Smooth muscle cell (in vitro differentiated cells): Measurements from ENCODE around the gene APOBEC3F. TPM values are rescaled to one million over a fixed set of nuclear protein-coding genes. Genes with fewer than 3 reads are reported as not detected.
"Not testable (repeated sequence)": the region's sequence is repeated elsewhere in the genome, so short reads cannot be mapped to it uniquely, and the experiment has no call there.

Experiments
- DNase-seq: peaks from one replicate; lab custom pipeline; 2025; ENCODE audit not compliant: unreplicated experiment; lab: John Stamatoyannopoulos, UW
- H2AFZ ChIP-seq: fragments of 200-600 bp; sonication (generic); 2 replicates; pipeline ENCODE4 v1.6.0; 2016; ENCODE audit warnings: antibody characterized with exemption, low read depth, mild to moderate bottlenecking
- H3F3A ChIP-seq: fragments of 200-600 bp; sonication (generic); 2 replicates; pipeline ENCODE4 v1.6.0; 2017; ENCODE audit warnings: antibody characterized with exemption, low read depth
- H3K27ac ChIP-seq: fragments of 200-600 bp; sonication (generic); 2 replicates; pipeline ENCODE4 v1.5.1; 2016; ENCODE audit warnings: low read depth, mild to moderate bottlenecking
- H3K27me3 ChIP-seq: fragments of 200-600 bp; sonication (generic); 2 replicates; pipeline ENCODE4 v1.6.1; 2016; ENCODE audit warnings: low read depth, mild to moderate bottlenecking
- H3K36me3 ChIP-seq: fragments of 200-600 bp; sonication (generic); 2 replicates; pipeline ENCODE4 v1.5.1; 2016; ENCODE audit warnings: low read depth
- H3K4me1 ChIP-seq: fragments of 200-600 bp; sonication (generic); 2 replicates; pipeline ENCODE4 v1.5.1; 2016; ENCODE audit warnings: low read depth
- H3K4me2 ChIP-seq: fragments of 200-600 bp; sonication (generic); 2 replicates; pipeline ENCODE4 v1.6.0; 2016; ENCODE audit warnings: mild to moderate bottlenecking
- H3K4me3 ChIP-seq: fragments of 200-600 bp; sonication (generic); 2 replicates; pipeline ENCODE4 v1.5.1; 2016; ENCODE audit warnings: mild to moderate bottlenecking
- H3K79me2 ChIP-seq: fragments of 200-600 bp; sonication (generic); 2 replicates; pipeline ENCODE4 v1.6.0; 2016; ENCODE audit warnings: low read depth, mild to moderate bottlenecking
- H3K9ac ChIP-seq: fragments of 200-600 bp; sonication (generic); 2 replicates; pipeline ENCODE4 v1.6.0; 2016; ENCODE audit warnings: low read depth
- H3K9me3 ChIP-seq: fragments of 200-600 bp; sonication (generic); replicated peaks from 2 replicates; pipeline ENCODE4 v1.5.1; 2016; ENCODE audit warnings: low read depth
- H4K20me1 ChIP-seq: fragments of 200-600 bp; sonication (generic); 2 replicates; pipeline ENCODE4 v1.6.0; 2016; ENCODE audit warnings: low read depth
- CTCF ChIP-seq: fragments of 200-600 bp; sonication (generic); IDR thresholded peaks from 2 replicates; pipeline ENCODE4 v1.5.1; 2017; ENCODE audit warnings: borderline replicate concordance, mild to moderate bottlenecking, antibody characterized with exemption; ENCODE audit not compliant: insufficient read depth, poor library complexity, severe bottlenecking
- WGBS: methylation state at CpG from one replicate; pipeline ENCODE4 v1.1.7; 2016; ENCODE audit warnings: low lambda C conversion rate; 5-methylcytosine and 5-hydroxymethylcytosine counted together
- polyA plus RNA-seq: library from polyadenylated mRNA; unstranded; fragments of >200 nt; fragmentation: Nextera tagmentation; extraction: Ambion mirVana; gene quantifications from 2 replicates; pipeline ENCODE4 v1.2.1, GENCODE V29; 2016
- total RNA-seq: library from RNA; depleted of rRNA; stranded (reverse); fragments of >200 nt; gene quantifications from 2 replicates; pipeline ENCODE4 v1.2.3, GENCODE V29; 2014

APOBEC3F gene
- total and polyA plus RNA-seq, 2 experiments from 2014 or later = 1.3 to 8.2 TPM

DNA sequence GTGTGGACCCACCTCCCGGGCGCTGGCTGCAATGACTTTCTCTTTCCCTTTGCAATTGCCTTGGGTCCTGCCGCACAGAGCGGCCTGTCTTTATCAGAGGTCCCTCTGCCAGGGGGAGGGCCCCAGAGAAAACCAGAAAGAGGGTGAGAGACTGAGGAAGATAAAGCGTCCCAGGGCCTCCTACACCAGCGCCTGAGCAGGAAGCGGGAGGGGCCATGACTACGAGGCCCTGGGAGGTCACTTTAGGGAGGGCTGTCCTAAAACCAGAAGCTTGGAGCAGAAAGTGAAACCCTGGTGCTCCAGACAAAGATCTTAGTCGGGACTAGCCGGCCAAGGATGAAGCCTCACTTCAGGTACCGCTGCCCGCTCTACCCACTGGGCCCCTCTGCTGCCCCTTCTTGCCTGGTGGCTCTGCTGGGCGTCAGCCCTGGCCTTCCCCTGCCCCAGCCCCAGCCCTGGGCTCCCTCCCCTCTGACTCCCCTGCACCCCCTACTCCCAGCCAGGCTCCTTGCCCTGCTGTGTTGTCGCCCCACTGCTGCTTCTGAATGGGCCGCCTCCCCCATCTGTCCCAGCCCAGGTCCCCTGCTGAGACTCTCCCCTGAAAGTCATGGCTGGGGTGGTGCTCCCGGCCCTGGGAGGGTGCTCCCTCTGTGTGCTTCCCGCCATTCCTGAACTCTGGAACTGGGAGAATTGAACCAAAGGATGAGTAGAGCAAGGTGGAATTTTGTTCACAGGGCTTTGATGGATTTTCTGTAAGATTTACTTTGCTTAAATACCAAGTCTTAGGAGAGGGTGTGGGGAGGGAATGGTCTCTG lies 36.6 kb downstream of the APOBEC3F start, which contains the start of gene APOBEC3G:
TSS of gene APOBEC3G (plus strand) at position 250 of the 815 bp plus-strand sequence. CDS start at position 337, 87 bp downstream.
- WGBS = 39% methylated on average over 11 of the region's 17 CpGs
- not testable (repeated sequence) for H3K27me3 ChIP-seq, H3K79me2 ChIP-seq, H4K20me1 ChIP-seq, H3K27ac ChIP-seq, H3K9ac ChIP-seq, H3K4me1 ChIP-seq, H3K9me3 ChIP-seq, DNase-seq, H3K36me3 ChIP-seq, H3F3A ChIP-seq
- peak within 1 kb of the TSS; percentile 79 for H3K4me2 ChIP-seq
- peak within 1 kb of the TSS; percentile 44 for H3K4me3 ChIP-seq
- H2AFZ ChIP-seq = peak within 1 kb of the TSS; percentile 72

GRCh38 chr22:39077912-39078311 lies 37.2 kb downstream of the APOBEC3F start:
- 97% methylated on average over 12 of the region's 12 CpGs for WGBS
- H3K27ac ChIP-seq = not testable (repeated sequence)

DNA sequence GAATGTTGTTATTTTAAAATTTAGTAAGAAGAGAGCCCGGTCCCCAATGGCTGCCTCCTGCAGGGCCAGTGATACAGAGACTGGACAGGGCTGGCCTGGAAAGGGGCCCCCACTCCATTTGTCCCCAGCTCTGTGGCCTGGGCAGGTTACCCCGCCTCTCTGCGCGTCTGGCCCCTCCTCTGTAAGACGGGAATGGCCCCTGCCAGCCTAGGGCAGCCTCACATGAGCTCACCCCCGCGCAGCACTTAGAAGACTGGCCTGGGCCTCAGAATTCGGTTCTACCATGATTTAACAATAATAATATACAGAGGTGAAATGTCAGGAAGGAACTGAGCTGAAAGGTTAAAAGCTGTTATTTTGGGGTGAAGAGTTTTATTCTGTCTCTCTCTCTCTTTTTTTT lies 37.7 kb downstream of the APOBEC3F start:
- H3K4me2 ChIP-seq = no peak overlapping the region
- no peaks in the 10 kb centered on the region for H3K79me2 ChIP-seq
- no peak overlapping the region for H2AFZ ChIP-seq
- H3K4me1 ChIP-seq = no peaks in the 10 kb centered on the region
- no peak overlapping the region for H3K27ac ChIP-seq
- H3F3A ChIP-seq = no peaks in the 10 kb centered on the region
- no peak overlapping the region for H3K4me3 ChIP-seq
- no peaks in the 10 kb centered on the region for H3K27me3 ChIP-seq
- 90% methylated on average over 8 of the region's 8 CpGs for WGBS
- no peaks in the 10 kb centered on the region for H3K9me3 ChIP-seq
- no peak for TF ChIP-seq CTCF
- H3K36me3 ChIP-seq = no peaks in the 10 kb centered on the region
- no peak overlapping the region for H3K9ac ChIP-seq
- DNase-seq = no peak
- H4K20me1 ChIP-seq = no peaks in the 10 kb centered on the region

More at GRCh38 chr22:39077912-39078311, 37.2 kb downstream of the APOBEC3F start:
- H4K20me1 ChIP-seq, H3K9me3 ChIP-seq, H3K27me3 ChIP-seq, H2AFZ ChIP-seq, H3K36me3 ChIP-seq, H3F3A ChIP-seq, H3K4me3 ChIP-seq, DNase-seq, H3K4me1 ChIP-seq, H3K4me2 ChIP-seq, H3K9ac ChIP-seq, H3K79me2 ChIP-seq: not testable (repeated sequence)

DNA sequence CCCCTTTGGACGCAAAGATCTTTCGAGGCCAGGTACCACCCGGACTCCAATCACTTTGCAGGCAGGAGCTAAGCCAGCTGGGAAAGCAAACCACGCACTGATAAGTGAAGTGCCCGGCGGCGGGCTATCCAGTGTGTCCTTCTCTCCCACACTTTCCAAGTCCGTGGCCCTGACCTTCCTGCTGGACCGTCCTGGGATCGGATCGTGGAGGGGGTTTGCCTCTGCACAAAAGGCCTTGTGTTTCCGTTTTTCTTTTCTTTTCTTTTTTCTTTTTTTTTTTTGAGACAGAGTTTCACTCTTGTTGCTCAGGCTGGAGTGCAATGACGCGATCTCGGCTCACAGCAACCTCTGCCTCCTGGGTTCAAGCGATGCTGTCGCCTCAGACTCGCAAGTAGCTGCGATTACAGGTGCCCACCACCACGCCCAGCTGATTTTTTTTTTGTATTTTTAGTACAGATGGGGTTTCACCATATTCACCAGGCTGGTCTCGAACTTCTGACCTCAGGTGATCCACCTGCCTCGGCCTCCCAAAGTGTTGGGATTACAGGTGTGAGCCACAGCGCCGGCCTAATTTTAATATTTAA lies 38.5 kb downstream of the APOBEC3F start:
- H3K9me3 ChIP-seq, H2AFZ ChIP-seq, H3K27ac ChIP-seq, H3K4me2 ChIP-seq, H3F3A ChIP-seq, H3K36me3 ChIP-seq, DNase-seq, H4K20me1 ChIP-seq, H3K4me1 ChIP-seq, H3K9ac ChIP-seq, H3K4me3 ChIP-seq, H3K27me3 ChIP-seq, H3K79me2 ChIP-seq: not testable (repeated sequence)
- WGBS = 96% methylated on average over 24 of the region's 24 CpGs

DNA sequence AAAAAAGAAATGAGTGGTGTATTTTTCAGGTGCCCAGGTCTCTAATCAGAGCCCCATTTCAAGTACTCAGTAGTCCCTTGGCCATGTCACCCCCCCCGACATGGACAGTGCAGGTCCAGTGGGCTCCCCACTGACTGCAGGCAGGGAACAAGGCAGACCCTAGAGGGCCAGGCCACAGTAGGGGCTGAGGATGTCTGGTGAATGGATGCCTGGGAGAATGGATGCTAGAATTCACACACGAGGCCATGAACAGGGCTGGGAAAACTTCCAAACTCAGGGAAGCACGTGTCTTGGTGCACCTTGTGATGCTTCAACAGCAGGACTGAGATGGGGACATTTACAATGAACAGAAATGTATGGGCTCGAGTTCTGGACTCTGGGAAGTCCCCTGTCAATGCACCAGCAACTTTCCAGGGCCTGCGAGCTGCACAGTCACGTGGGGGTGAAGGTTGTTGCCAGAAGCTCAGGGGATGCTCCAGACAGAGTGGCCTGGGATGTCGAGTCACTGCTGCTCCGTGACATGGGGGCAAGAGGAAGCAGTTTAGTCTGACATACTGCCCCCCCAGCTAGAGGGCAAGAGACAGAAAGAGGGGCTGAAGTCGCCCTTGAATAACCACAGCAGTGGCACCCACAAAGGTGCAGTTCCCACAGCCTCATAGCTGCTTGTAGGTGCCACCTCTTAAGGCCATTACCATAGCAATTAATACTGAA lies 39.5 kb downstream of the APOBEC3F start:
- no peaks in the 10 kb centered on the region for H3K79me2 ChIP-seq
- no peaks in the 10 kb centered on the region for H3K4me1 ChIP-seq
- no peaks in the 10 kb centered on the region for H3K9me3 ChIP-seq
- H3F3A ChIP-seq = no peaks in the 10 kb centered on the region
- no peaks in the 10 kb centered on the region for H4K20me1 ChIP-seq
- H3K4me3 ChIP-seq = no peak overlapping the region
- no peaks in the 10 kb centered on the region for H3K27me3 ChIP-seq
- H3K27ac ChIP-seq = no peak overlapping the region
- H2AFZ ChIP-seq = no peak overlapping the region
- TF ChIP-seq CTCF = no peak
- no peaks in the 10 kb centered on the region for H3K36me3 ChIP-seq
- no peak overlapping the region for H3K9ac ChIP-seq
- 92% methylated on average over 9 of the region's 9 CpGs for WGBS
- H3K4me2 ChIP-seq = no peak overlapping the region
- DNase-seq = no peak
